Kidney epithelial cell (primary cell): ENCODE results near the gene CARMIL3. TPM values are rescaled to one million over a fixed set of nuclear protein-coding genes. Genes with fewer than 3 reads are reported as not detected.

Experiments
- DNase-seq: peaks from one replicate; pipeline ENCODE4 v3.0.0-alpha.2; 2010; ENCODE audit warnings: low read depth
- H3K27me3 ChIP-seq: 2 replicates; pipeline ENCODE4 v1.6.0; 2011; ENCODE audit warnings: low read length; ENCODE audit not compliant: control insufficient read depth, insufficient read depth
- H3K36me3 ChIP-seq: 2 replicates; pipeline ENCODE4 v1.5.1; 2011; ENCODE audit warnings: low read length; ENCODE audit not compliant: control insufficient read depth, insufficient read depth
- H3K4me3 ChIP-seq: 2 replicates; pipeline ENCODE4 v1.5.1; 2011; ENCODE audit warnings: low read depth, mild to moderate bottlenecking, control low read depth, low read length
- CTCF ChIP-seq: IDR thresholded peaks from 2 replicates; pipeline ENCODE4 v1.5.1; 2011; ENCODE audit warnings: mild to moderate bottlenecking, moderate library complexity, low read length, control low read depth, inconsistent platforms; ENCODE audit not compliant: insufficient read depth, poor library complexity, severe bottlenecking
- total RNA-seq: library from RNA; depleted of rRNA; stranded (reverse); fragments of >200 nt; gene quantifications from 2 replicates; pipeline ENCODE4 v1.2.3, GENCODE V29; 2015

The CARMIL3 gene
- total RNA-seq, 1 donor from 2014 or later = 1.5 TPM

GRCh38 chr14:24077086-24077485 lies 25.3 kb downstream of the CARMIL3 start:
- DNase-seq = no peak
- Histone ChIP-seq H3K27me3 (peaks cover 34% of the 10 kb centered on the region), H3K4me3 (no peak overlapping the region), H3K36me3 (no peaks in the 10 kb centered on the region)
- TF ChIP-seq CTCF = no peak

GRCh38 chr14:24078146-24078545 lies 26.3 kb downstream of the CARMIL3 start:
- Histone ChIP-seq H3K4me3 (no peak overlapping the region), H3K36me3 (no peaks in the 10 kb centered on the region), H3K27me3 (peaks cover 34% of the 10 kb centered on the region)
- no peak for DNase-seq
- no peak for TF ChIP-seq CTCF

- peaks cover 29% of the 10 kb centered on the region for H3K27me3 ChIP-seq
- no peak for DNase-seq
- no peak for TF ChIP-seq CTCF
- no peak overlapping the region for H3K4me3 ChIP-seq
- H3K36me3 ChIP-seq = no peaks in the 10 kb centered on the region
These were observed 27.8 kb downstream of the CARMIL3 start for GRCh38 chr14:24079491-24080141.

- no peak for DNase-seq
- no peak for TF ChIP-seq CTCF
- no peak overlapping the region for H3K4me3 ChIP-seq
- no peaks in the 10 kb centered on the region for H3K36me3 ChIP-seq
- peaks cover 29% of the 10 kb centered on the region for H3K27me3 ChIP-seq
These were observed 28.3 kb downstream of the CARMIL3 start for GRCh38 chr14:24080142-24080530.

- no peak for DNase-seq
- Histone ChIP-seq H3K27me3 (peaks cover 29% of the 10 kb centered on the region), H3K36me3 (no peaks in the 10 kb centered on the region), H3K4me3 (peak overlapping the region; percentile 49)
- TF ChIP-seq CTCF = no peak
These were observed 29.3 kb downstream of the CARMIL3 start for GRCh38 chr14:24080888-24081738.
